Mucosa of descending colon (tissue), 3 donors: ENCODE data around the gene ARMH4. TPM values are rescaled to one million over a fixed set of nuclear protein-coding genes. Genes with fewer than 3 reads are reported as not detected.

Source experiments
- ATAC-seq: fragments of 200-7000 bp; cut with Tn5 transposase; one replicate; pipeline ENCODE4 v1.9.1; 2020; ENCODE audit warnings: mild to moderate bottlenecking, moderate library complexity
- DNase-seq, 3 donors: peaks; one replicate each; pipeline ENCODE4 v3.0.0-alpha.2; 2020
- H3K36me3 ChIP-seq: fragments of 200-600 bp; one replicate; pipeline ENCODE4 v1.8.0; 2021; ENCODE audit warnings: low read depth, mild to moderate bottlenecking
- H3K4me1 ChIP-seq: fragments of 200-600 bp; one replicate; pipeline ENCODE4 v1.8.0; 2021; ENCODE audit warnings: low read depth, mild to moderate bottlenecking
- H3K4me3 ChIP-seq: fragments of 200-600 bp; one replicate; pipeline ENCODE4 v1.8.0; 2021; ENCODE audit warnings: mild to moderate bottlenecking
- H3K9me3 ChIP-seq: fragments of 200-600 bp; one replicate; pipeline ENCODE4 v1.8.0; 2021; ENCODE audit warnings: mild to moderate bottlenecking
- intact Hi-C, 2 donors: fragments of 100-400 bp; cut with DNase I in 1 of 2; cut with micrococcal nuclease in 1 of 2; formaldehyde crosslinking; loops; one replicate each; pipeline versions ENCODE4 v1.11.0 to v1.11.1; 2022; cut with DNase I, micrococcal nuclease
- total RNA-seq, 3 donors: library from RNA; stranded (reverse); fragmentation: NEBNext Ultra II Directional in 2 of 3; extraction: Animal tissue kit (Norgen Biotek cat#: 25700) in 2 of 3; gene quantifications; one replicate each; pipeline versions ENCODE4 v1.2.1 to v1.2.4, GENCODE V29; 2021 to 2023
- TF ChIP-seq, protein P1 (sequence below): fragments of 200-600 bp; IDR thresholded peaks from one replicate; pipeline ENCODE4 v1.8.0; 2022; ENCODE audit warnings: antibody characterized with exemption, mild to moderate bottlenecking
- donor health status: DM: no; HTN: no; CAD: no; lungs with moderate emphysema.
- donor health status: DM: no; HTN: no; CAD: no.
- donor health status: DM: no; HTN: yes; CAD: no.

Gene ARMH4
- total RNA-seq, 3 donors from 2014 or later: 1.3 to 6.9 (median 3.5) TPM

GRCh38 chr14:58198086-58198485 is 46.1 kb upstream of the ARMH4 start:
- TF ChIP-seq, protein P1, sequence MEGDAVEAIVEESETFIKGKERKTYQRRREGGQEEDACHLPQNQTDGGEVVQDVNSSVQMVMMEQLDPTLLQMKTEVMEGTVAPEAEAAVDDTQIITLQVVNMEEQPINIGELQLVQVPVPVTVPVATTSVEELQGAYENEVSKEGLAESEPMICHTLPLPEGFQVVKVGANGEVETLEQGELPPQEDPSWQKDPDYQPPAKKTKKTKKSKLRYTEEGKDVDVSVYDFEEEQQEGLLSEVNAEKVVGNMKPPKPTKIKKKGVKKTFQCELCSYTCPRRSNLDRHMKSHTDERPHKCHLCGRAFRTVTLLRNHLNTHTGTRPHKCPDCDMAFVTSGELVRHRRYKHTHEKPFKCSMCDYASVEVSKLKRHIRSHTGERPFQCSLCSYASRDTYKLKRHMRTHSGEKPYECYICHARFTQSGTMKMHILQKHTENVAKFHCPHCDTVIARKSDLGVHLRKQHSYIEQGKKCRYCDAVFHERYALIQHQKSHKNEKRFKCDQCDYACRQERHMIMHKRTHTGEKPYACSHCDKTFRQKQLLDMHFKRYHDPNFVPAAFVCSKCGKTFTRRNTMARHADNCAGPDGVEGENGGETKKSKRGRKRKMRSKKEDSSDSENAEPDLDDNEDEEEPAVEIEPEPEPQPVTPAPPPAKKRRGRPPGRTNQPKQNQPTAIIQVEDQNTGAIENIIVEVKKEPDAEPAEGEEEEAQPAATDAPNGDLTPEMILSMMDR: no peak
- DNase-seq: no peak
- no peak overlapping the region for H3K4me3 ChIP-seq
- intact Hi-C loops: no loop called here
- peaks cover 21% of the 10 kb centered on the region for H3K4me1 ChIP-seq
- H3K9me3 ChIP-seq: no peaks in the 10 kb centered on the region
- H3K36me3 ChIP-seq: no peaks in the 10 kb centered on the region
- ATAC-seq: no peak

DNA sequence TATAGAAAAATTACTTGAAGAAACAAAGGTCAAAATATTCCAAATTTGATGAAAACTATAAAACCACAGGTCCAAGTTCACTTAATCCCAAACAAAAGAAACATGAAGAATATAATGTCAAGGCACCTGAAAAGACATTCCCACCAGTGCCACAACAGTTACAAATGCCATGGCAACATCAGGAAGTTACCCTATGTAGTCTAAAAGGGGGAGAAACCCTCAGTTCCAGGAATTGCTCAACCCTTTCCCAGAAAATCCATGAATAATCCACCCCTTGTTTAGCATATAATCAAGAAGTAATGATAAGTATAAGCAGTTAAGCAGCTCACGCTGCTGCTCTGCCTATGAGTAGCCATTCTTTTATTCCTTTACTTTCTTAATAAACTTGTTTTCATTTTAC is 44.2 kb upstream of the ARMH4 start:
- no peaks in the 10 kb centered on the region for H3K9me3 ChIP-seq
- TF ChIP-seq, protein P1: no peak
- no peaks in the 10 kb centered on the region for H3K36me3 ChIP-seq
- H3K4me1 ChIP-seq: peaks cover 18% of the 10 kb centered on the region
- intact Hi-C loops: no loop called here
- H3K4me3 ChIP-seq: no peak overlapping the region
- no peak for DNase-seq
- ATAC-seq: no peak

- Histone ChIP-seq H3K4me3 (no peak overlapping the region), H3K4me1 (peaks cover 11% of the 10 kb centered on the region), H3K9me3 (no peaks in the 10 kb centered on the region), H3K36me3 (no peaks in the 10 kb centered on the region)
- ATAC-seq (peak; percentile 87), DNase-seq (no peak)
- TF ChIP-seq, protein P1: no peak
- intact Hi-C loops: no loop called here
These were observed 41.5 kb upstream of the ARMH4 start for GRCh38 chr14:58193542-58193941.

DNA sequence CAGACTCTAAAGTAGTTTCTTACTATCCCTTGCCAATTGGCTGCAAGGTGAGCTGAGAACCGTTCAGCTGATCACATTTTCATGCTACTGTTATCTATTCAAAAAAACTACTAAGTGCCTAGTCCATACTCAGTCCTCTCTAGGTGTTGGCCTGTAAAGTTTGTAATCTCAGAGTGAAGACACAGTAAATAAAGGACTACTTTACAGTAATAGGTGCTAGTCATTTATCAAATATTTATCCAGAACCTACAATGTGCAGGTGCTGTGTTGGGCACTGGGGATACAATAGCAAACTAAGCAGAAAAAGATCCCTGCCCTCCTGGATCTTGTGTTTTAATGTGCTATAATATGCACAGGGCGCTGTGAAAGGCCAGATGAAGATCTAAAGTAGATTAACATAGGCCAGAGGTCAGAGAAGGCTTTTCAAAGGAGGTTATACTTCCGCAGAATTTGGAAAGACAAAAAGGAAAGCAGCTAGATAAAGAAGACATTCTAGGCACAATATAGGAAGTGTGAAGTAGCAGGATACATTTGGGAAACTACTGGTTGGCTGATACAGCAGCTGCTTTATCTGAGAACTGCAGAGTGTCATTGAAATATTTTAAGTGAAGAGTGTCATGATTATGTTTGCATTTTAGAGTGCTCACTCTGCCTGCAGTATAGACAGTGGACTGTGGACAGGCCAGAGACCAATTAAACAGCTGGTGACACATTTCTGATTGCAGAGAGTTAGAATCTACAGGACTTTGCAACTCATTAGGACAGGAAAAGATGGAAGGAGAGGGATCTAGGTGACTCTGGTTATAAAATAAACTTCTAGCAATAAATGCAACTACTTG is 40.0 kb upstream of the ARMH4 start:
- no peaks in the 10 kb centered on the region for H3K9me3 ChIP-seq
- DNase-seq (no peak), ATAC-seq (peak; percentile 80)
- TF ChIP-seq, protein P1: no peak
- peaks cover 11% of the 10 kb centered on the region for H3K4me1 ChIP-seq
- H3K4me3 ChIP-seq: no peak overlapping the region
- H3K36me3 ChIP-seq: no peaks in the 10 kb centered on the region
- intact Hi-C loops: no loop called here

- TF ChIP-seq, protein P1: no peak
- no peaks in the 10 kb centered on the region for H3K36me3 ChIP-seq
- no peak overlapping the region for H3K4me3 ChIP-seq
- intact Hi-C loops: no loop called here
- DNase-seq (no peak), ATAC-seq (no peak)
- H3K9me3 ChIP-seq: no peaks in the 10 kb centered on the region
- peaks cover 11% of the 10 kb centered on the region for H3K4me1 ChIP-seq
These were observed 37.2 kb upstream of the ARMH4 start for GRCh38 chr14:58189176-58189575.
